GM20000 (cell line): ENCODE results near the gene SPIN2B.
"Not testable (repeated sequence)": the region's sequence is repeated elsewhere in the genome, so short reads cannot be mapped to it uniquely, and the experiment has no call there.

Experiments
- DNase-seq: peaks from one replicate; pipeline ENCODE4 v3.0.0; 2012; ENCODE audit warnings: low spot score
- TF ChIP-seq, protein P1 (sequence below): IDR thresholded peaks from 2 replicates; pipeline ENCODE4 v1.5.1; 2012; ENCODE audit warnings: mild to moderate bottlenecking, control low read depth; ENCODE audit errors: extremely low read depth, missing control alignments

Gene SPIN2B

DNA sequence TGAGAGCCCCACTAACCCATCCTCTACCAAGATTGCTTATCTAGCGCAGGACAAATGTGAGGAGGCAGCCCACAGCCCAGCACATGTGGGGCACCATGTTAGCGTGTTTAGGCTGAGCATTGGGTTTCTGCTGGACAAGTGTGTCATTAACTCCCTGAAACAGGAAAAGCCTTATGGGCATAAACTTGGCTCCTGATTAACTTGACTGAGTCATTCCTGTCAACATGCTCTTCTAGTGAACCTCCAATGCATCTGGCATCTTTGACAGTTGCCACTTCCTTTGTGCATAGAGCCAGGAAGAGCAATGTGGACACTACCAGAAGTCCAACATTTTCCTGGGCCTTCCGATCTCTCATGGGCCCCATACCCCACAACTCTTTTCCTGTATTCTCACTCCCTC lies 13.4 kb upstream of the SPIN2B start:
- DNase-seq, result no peak
- TF ChIP-seq, protein P1, sequence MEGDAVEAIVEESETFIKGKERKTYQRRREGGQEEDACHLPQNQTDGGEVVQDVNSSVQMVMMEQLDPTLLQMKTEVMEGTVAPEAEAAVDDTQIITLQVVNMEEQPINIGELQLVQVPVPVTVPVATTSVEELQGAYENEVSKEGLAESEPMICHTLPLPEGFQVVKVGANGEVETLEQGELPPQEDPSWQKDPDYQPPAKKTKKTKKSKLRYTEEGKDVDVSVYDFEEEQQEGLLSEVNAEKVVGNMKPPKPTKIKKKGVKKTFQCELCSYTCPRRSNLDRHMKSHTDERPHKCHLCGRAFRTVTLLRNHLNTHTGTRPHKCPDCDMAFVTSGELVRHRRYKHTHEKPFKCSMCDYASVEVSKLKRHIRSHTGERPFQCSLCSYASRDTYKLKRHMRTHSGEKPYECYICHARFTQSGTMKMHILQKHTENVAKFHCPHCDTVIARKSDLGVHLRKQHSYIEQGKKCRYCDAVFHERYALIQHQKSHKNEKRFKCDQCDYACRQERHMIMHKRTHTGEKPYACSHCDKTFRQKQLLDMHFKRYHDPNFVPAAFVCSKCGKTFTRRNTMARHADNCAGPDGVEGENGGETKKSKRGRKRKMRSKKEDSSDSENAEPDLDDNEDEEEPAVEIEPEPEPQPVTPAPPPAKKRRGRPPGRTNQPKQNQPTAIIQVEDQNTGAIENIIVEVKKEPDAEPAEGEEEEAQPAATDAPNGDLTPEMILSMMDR, result no peak

- no peak for DNase-seq
- TF ChIP-seq, protein P1, result no peak
Observed at GRCh38 chrX:57133706-57134105, 12.4 kb upstream of the SPIN2B start.

- DNase-seq, result not testable (repeated sequence)
Observed at GRCh38 chrX:57133284-57133683, 11.9 kb upstream of the SPIN2B start.

DNA sequence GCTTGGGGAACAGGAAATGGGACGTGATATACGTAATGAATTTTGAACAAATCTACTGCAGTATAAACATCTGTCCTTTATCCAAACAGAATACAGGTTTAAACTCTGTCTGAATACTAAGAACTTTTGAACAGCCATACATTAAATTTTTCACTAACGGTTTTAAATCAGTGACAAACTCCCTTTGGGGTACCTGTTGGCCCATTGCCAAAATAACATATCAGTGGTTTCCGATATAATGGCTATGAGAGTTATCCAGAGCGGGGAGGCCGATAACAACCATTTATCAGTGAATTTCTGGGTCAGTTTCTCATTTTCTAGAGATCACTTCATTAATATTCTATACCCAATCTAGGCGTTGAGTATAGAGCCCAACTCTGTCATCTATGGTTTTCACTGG lies 10.7 kb upstream of the SPIN2B start:
- TF ChIP-seq, protein P1, result no peak
- no peak for DNase-seq

DNA sequence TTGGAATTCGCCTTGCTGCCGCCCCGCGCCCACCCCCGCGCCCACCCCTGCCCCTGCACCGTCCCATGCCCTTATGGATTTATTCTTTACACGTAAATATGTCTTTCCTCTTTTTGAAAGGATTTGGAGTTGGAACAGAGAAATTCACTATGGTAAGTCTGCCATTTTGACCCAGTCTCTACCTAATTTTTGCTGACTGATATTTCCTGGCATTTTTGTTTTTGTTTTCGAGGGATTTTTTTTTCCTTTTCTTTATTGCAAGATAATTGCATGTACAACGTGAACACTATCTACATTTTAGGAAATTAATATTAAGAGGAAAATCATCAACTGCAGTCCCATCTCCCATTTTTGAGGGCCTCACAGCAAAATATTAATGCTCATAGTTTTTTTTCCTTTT lies 468 bp upstream of the SPIN2B start:
- TF ChIP-seq, protein P1, result no peak
- no peak for DNase-seq

DNA sequence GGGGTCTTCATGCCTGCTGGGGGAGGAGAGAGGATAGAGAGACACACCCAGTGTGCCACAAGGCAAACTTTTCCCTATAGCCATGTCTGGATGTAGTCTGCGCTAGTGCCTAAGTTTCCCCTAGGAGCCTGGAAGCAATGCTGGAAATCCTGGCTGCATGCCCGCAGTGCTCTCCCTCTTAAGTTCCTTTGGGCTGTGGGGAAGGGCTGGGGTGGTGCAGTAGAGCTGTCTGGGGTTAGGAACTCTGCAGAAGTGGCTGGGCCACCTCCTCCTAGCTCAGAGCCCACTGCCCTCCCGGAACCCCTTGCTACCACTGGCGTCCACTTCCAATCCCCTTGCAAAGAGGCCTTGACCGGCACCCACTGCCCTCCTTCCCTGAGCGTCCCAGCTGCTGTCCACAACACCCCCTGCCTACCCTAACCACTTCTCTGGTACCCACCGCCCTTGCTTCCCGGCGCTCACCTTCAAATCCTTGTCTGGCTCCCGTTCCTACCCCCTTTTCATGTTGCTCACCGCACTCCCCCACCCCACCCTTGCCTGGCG lies 658 bp downstream of the SPIN2B start:
- DNase-seq, result not testable (repeated sequence)

DNA sequence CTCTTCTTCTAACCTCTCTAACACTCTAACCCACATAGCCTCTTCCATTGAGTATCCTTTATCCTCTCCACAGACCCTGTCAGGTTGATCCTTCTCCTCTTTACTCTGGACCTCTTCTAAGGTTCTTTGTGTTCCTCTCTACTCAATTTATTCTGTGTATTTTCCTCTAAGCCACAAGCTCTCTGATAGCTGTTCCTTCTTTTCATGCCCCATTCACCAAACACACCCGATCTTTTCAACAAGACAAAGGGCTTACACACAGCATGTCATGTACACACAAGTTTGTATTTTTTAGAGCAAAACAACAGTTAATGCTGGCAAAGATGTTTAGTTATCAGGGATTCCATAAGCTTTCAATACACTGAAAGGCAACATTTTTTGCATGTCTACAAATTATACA lies 1.9 kb downstream of the SPIN2B start:
- no peak for DNase-seq

GRCh38 chrX:57117566-57117965 lies 3.8 kb downstream of the SPIN2B start:
- not testable (repeated sequence) for DNase-seq

More for the DNA sequence above, 1.9 kb downstream of the SPIN2B start:
- TF ChIP-seq, protein P1, result no peak

- TF ChIP-seq, protein P1, result no peak
Observed at GRCh38 chrX:57104921-57105398, 16.4 kb downstream of the SPIN2B start.

More at GRCh38 chrX:57104921-57105398, 16.4 kb downstream of the SPIN2B start:
- DNase-seq, result no peak
